ENCODE measurements around the gene AMER2. TPM values are rescaled to one million over a fixed set of nuclear protein-coding genes. Genes with fewer than 3 reads are reported as not detected.

Gene AMER2
- total and polyA plus RNA-seq, 12 donors: 0.03 to 0.70 (median 0.29) TPM; not detected in 6

- H3K9me3 ChIP-seq (replicated peaks in 1 of 3): no peaks in the 10 kb centered on the region
- no peak overlapping the region for H3K27ac ChIP-seq
- no peak overlapping the region for H3K4me3 ChIP-seq
- DNase-seq: no peak
- 61 to 78% (median 65%) methylated on average over 4 of the region's 4 CpGs for WGBS, 4 donors
- intact Hi-C loops (cut with DNase I): no loop called here
- H3K27me3 ChIP-seq: peaks cover 13% of the 10 kb centered on the region
- no peaks in the 10 kb centered on the region for H3K36me3 ChIP-seq (replicated peaks in 1 of 2)
- no peaks in the 10 kb centered on the region for H3K4me1 ChIP-seq (replicated peaks in 1 of 2)
- TF ChIP-seq POLR2A (IDR thresholded peaks at IDR 0.05): no peak
- no peak for TF ChIP-seq CTCF (IDR thresholded peaks at IDR 0.05)
Observed at GRCh38 chr13:25135896-25136295, 36.2 kb downstream of the AMER2 start.

DNA sequence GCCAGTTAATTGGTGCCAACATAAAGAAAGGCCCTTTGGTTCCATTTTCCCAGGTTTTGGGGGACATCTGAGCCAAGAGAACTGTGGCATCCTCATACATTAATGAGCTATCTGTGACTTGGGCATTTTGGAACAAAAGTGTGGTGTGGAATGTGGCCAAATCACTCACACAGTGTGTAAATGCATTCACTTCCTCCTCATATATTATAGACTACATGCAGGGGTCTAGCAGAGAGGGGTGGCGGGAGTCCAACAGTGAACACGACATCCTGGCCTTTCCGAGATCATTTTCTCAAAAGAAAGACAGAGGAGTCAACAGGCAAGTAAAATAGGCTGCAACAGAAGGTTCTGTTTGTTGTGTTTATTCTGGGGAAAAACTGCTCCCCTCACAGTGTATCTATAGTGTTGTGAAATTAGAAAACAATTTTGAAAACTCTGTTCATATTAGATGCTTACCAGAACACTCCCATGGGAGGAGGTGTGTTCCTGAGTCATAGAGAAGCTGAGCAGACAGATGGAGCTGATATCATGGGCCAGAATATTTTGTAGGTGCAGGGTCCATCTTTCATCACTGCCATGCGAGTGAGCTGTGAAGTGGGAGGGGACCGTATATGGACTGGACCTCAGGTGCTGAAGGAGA, 39.2 kb downstream of the AMER2 start:
- intact Hi-C loops (cut with DNase I): no loop called here
- H3K27ac ChIP-seq: no peak overlapping the region
- no peak for DNase-seq
- H3K36me3 ChIP-seq (replicated peaks in 1 of 2): no peaks in the 10 kb centered on the region
- H3K4me3 ChIP-seq: no peak overlapping the region
- H3K27me3 ChIP-seq: peaks cover 13% of the 10 kb centered on the region
- TF ChIP-seq CTCF (IDR thresholded peaks at IDR 0.05) (no peak), POLR2A (IDR thresholded peaks at IDR 0.05) (no peak)
- H3K4me1 ChIP-seq (replicated peaks in 1 of 2): no peaks in the 10 kb centered on the region
- 50 to 59% (median 56%) methylated on average over 5 of the region's 5 CpGs for WGBS, 4 donors
- no peaks in the 10 kb centered on the region for H3K9me3 ChIP-seq (replicated peaks in 1 of 3)

DNA sequence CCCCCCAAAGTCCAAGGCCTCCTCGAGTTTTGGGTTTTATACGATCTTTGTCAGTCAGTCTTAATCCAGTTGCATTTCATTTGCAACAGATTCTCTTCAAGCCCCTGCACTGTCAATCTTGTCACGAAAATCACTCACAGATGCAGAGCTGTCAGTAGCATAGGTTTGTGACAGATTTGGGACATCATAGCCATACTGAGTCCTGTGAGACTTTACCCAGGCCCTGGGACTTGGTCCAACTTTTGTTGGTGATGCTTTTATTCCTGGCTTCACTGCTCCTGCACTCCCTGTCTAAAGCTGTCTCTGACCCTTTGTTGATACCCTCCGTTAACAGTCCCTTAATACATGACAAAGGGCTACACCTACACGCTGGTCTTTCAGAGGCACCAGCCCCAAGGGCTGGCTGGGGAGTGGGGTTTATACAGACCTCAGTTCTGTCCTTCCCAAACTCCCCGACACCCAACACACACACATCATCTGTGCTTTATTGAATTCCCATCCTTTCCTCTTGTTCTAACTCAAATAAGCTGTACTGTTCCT, 40.1 kb downstream of the AMER2 start:
- no peak for DNase-seq
- no peak overlapping the region for H3K4me3 ChIP-seq
- H3K27ac ChIP-seq: no peak overlapping the region
- peaks cover 13% of the 10 kb centered on the region for H3K27me3 ChIP-seq
- H3K36me3 ChIP-seq (replicated peaks in 1 of 2): no peaks in the 10 kb centered on the region
- H3K4me1 ChIP-seq (replicated peaks in 1 of 2): no peaks in the 10 kb centered on the region
- TF ChIP-seq CTCF (IDR thresholded peaks at IDR 0.05) (no peak), POLR2A (IDR thresholded peaks at IDR 0.05) (no peak)
- no peaks in the 10 kb centered on the region for H3K9me3 ChIP-seq (replicated peaks in 1 of 3)
- WGBS, 4 donors: 61 to 71% (median 64%) methylated on average over 6 of the region's 6 CpGs
- intact Hi-C loops (cut with DNase I): no loop called here

- H3K4me3 ChIP-seq: no peak overlapping the region
- WGBS, 4 donors: 41 to 68% (median 52%) methylated on average over 3 of the region's 3 CpGs
- no peaks in the 10 kb centered on the region for H3K36me3 ChIP-seq (replicated peaks in 1 of 2)
- intact Hi-C loops (cut with DNase I): no loop called here
- no peak for DNase-seq
- H3K9me3 ChIP-seq (replicated peaks in 1 of 3): no peaks in the 10 kb centered on the region
- no peak overlapping the region for H3K27ac ChIP-seq
- TF ChIP-seq POLR2A (IDR thresholded peaks at IDR 0.05) (no peak), CTCF (IDR thresholded peaks at IDR 0.05) (no peak)
- H3K27me3 ChIP-seq: peaks cover 13% of the 10 kb centered on the region
- H3K4me1 ChIP-seq (replicated peaks in 1 of 2): no peaks in the 10 kb centered on the region
Observed at GRCh38 chr13:25130944-25131343, 41.1 kb downstream of the AMER2 start.
